ENCODE data around the gene PLXNA2.

Gene PLXNA2

GRCh38 chr1:208030288-208031091 lies 213.7 kb downstream of the PLXNA2 start:
- DNase-seq (ENCODE audit: insufficient read length) (no peak), FAIRE-seq (no peak)
- no peak for TF ChIP-seq POLR2AphosphoS5 (IDR thresholded peaks at IDR 0.05; ENCODE audit: low read depth, low read length)
- no peak for TF ChIP-seq TAF1 (IDR thresholded peaks at IDR 0.05; ENCODE audit: borderline replicate concordance, low read depth, low read length)
- TF ChIP-seq POLR2A (IDR thresholded peaks at IDR 0.05; ENCODE audit: low read depth, low read length): no peak

- FAIRE-seq: no peak
- no peak for DNase-seq (ENCODE audit: insufficient read length)
- no peak for TF ChIP-seq POLR2A (IDR thresholded peaks at IDR 0.05; ENCODE audit: low read depth, low read length)
- TF ChIP-seq POLR2AphosphoS5 (IDR thresholded peaks at IDR 0.05; ENCODE audit: low read depth, low read length): no peak
- TF ChIP-seq TAF1 (IDR thresholded peaks at IDR 0.05; ENCODE audit: borderline replicate concordance, low read depth, low read length): no peak
These were observed 214.6 kb downstream of the PLXNA2 start for GRCh38 chr1:208029381-208030287.

- FAIRE-seq (no peak), DNase-seq (ENCODE audit: insufficient read length) (no peak)
- TF ChIP-seq TAF1 (IDR thresholded peaks at IDR 0.05; ENCODE audit: borderline replicate concordance, low read depth, low read length) (no peak), POLR2AphosphoS5 (IDR thresholded peaks at IDR 0.05; ENCODE audit: low read depth, low read length) (no peak), POLR2A (IDR thresholded peaks at IDR 0.05; ENCODE audit: low read depth, low read length) (no peak)
These were observed 215.7 kb downstream of the PLXNA2 start for GRCh38 chr1:208028526-208028925.

- TF ChIP-seq POLR2A (IDR thresholded peaks at IDR 0.05; ENCODE audit: low read depth, low read length): no peak
- no peak for TF ChIP-seq TAF1 (IDR thresholded peaks at IDR 0.05; ENCODE audit: borderline replicate concordance, low read depth, low read length)
- no peak for TF ChIP-seq POLR2AphosphoS5 (IDR thresholded peaks at IDR 0.05; ENCODE audit: low read depth, low read length)
- FAIRE-seq: no peak
- DNase-seq (ENCODE audit: insufficient read length): no peak
These were observed 216.3 kb downstream of the PLXNA2 start for GRCh38 chr1:208027861-208028260.

- no peak for FAIRE-seq
- TF ChIP-seq POLR2AphosphoS5 (IDR thresholded peaks at IDR 0.05; ENCODE audit: low read depth, low read length) (no peak), TAF1 (IDR thresholded peaks at IDR 0.05; ENCODE audit: borderline replicate concordance, low read depth, low read length) (no peak), POLR2A (IDR thresholded peaks at IDR 0.05; ENCODE audit: low read depth, low read length) (no peak)
These were observed 217.2 kb downstream of the PLXNA2 start for GRCh38 chr1:208026880-208027438.

GRCh38 chr1:208025031-208025430 lies 219.2 kb downstream of the PLXNA2 start:
- no peak for FAIRE-seq
- DNase-seq (ENCODE audit: insufficient read length): no peak
- TF ChIP-seq POLR2AphosphoS5 (IDR thresholded peaks at IDR 0.05; ENCODE audit: low read depth, low read length): no peak
- no peak for TF ChIP-seq POLR2A (IDR thresholded peaks at IDR 0.05; ENCODE audit: low read depth, low read length)
- no peak for TF ChIP-seq TAF1 (IDR thresholded peaks at IDR 0.05; ENCODE audit: borderline replicate concordance, low read depth, low read length)

More at GRCh38 chr1:208026880-208027438, 217.2 kb downstream of the PLXNA2 start:
- DNase-seq (ENCODE audit: insufficient read length): no peak

- no peak for DNase-seq (ENCODE audit: insufficient read length)
- TF ChIP-seq TAF1 (IDR thresholded peaks at IDR 0.05; ENCODE audit: borderline replicate concordance, low read depth, low read length): no peak
- TF ChIP-seq POLR2A (IDR thresholded peaks at IDR 0.05; ENCODE audit: low read depth, low read length): no peak
- TF ChIP-seq POLR2AphosphoS5 (IDR thresholded peaks at IDR 0.05; ENCODE audit: low read depth, low read length): no peak
- FAIRE-seq: no peak
These were observed 219.8 kb downstream of the PLXNA2 start for GRCh38 chr1:208024406-208024805.

- no peak for FAIRE-seq
- DNase-seq (ENCODE audit: insufficient read length): no peak
- no peak for TF ChIP-seq POLR2AphosphoS5 (IDR thresholded peaks at IDR 0.05; ENCODE audit: low read depth, low read length)
- TF ChIP-seq TAF1 (IDR thresholded peaks at IDR 0.05; ENCODE audit: borderline replicate concordance, low read depth, low read length): no peak
- TF ChIP-seq POLR2A (IDR thresholded peaks at IDR 0.05; ENCODE audit: low read depth, low read length): no peak
These were observed 224.9 kb downstream of the PLXNA2 start for GRCh38 chr1:208019257-208019656.

- DNase-seq (ENCODE audit: insufficient read length): no peak
- FAIRE-seq: no peak
- TF ChIP-seq TAF1 (IDR thresholded peaks at IDR 0.05; ENCODE audit: borderline replicate concordance, low read depth, low read length): no peak
- no peak for TF ChIP-seq POLR2A (IDR thresholded peaks at IDR 0.05; ENCODE audit: low read depth, low read length)
- TF ChIP-seq POLR2AphosphoS5 (IDR thresholded peaks at IDR 0.05; ENCODE audit: low read depth, low read length): no peak
These were observed 228.9 kb downstream of the PLXNA2 start for GRCh38 chr1:208015255-208015654.

- FAIRE-seq (no peak), DNase-seq (ENCODE audit: insufficient read length) (no peak)
- TF ChIP-seq POLR2A (IDR thresholded peaks at IDR 0.05; ENCODE audit: low read depth, low read length) (no peak), TAF1 (IDR thresholded peaks at IDR 0.05; ENCODE audit: borderline replicate concordance, low read depth, low read length) (no peak), POLR2AphosphoS5 (IDR thresholded peaks at IDR 0.05; ENCODE audit: low read depth, low read length) (no peak)
These were observed 231.0 kb downstream of the PLXNA2 start for GRCh38 chr1:208013210-208013609.

GRCh38 chr1:208012721-208013120 lies 231.5 kb downstream of the PLXNA2 start:
- TF ChIP-seq POLR2AphosphoS5 (IDR thresholded peaks at IDR 0.05; ENCODE audit: low read depth, low read length) (no peak), POLR2A (IDR thresholded peaks at IDR 0.05; ENCODE audit: low read depth, low read length) (no peak), TAF1 (IDR thresholded peaks at IDR 0.05; ENCODE audit: borderline replicate concordance, low read depth, low read length) (no peak)
- FAIRE-seq (no peak), DNase-seq (ENCODE audit: insufficient read length) (no peak)

Measured in GM12892 (cell line).